SK-N-SH (cell line): ENCODE data around the gene CHST3. TPM values are rescaled to one million over a fixed set of nuclear protein-coding genes. Genes with fewer than 3 reads are reported as not detected.

ENCODE experiments used
- CTCF ChIA-PET: fragments of 300-600, 350-600 bp; formaldehyde crosslinking; extraction: SDS; loops from one replicate; lab custom pipeline; 2021; lab: Yijun Ruan, JAX
- POLR2A ChIA-PET: fragments of 350-600 bp; sonication (Branson Sonifier 250); formaldehyde crosslinking; extraction: SDS; loops from one replicate; lab custom pipeline; 2020; ENCODE audit warnings: antibody characterized with exemption, inconsistent platforms; lab: Yijun Ruan, JAX
- DNase-seq: peaks from one replicate; pipeline ENCODE4 v3.0.0; 2012
- H2AFZ ChIP-seq: fragments of 200-600 bp; sonication (generic); 2 replicates; pipeline ENCODE4 v1.8.1; 2016; ENCODE audit warnings: antibody characterized with exemption, mild to moderate bottlenecking, low read depth
- H3F3A ChIP-seq: fragments of 200-600 bp; sonication (generic); replicated peaks from 2 replicates; pipeline ENCODE3; 2016; ENCODE audit warnings: antibody characterized with exemption, mild to moderate bottlenecking; ENCODE audit not compliant: insufficient read depth
- H3K27ac ChIP-seq, 2 experiments: fragments of 200-500 bp in 1 of 2; fragments of 200-600 bp in 1 of 2; sonication (Bioruptor generic) in 1 of 2; sonication (generic), shearing (Covaris generic) in 1 of 2; 2 replicates each; pipeline versions ENCODE4 v1.5.1 to v1.6.1; 2014 to 2016; ENCODE audit warnings: low read depth in 2 of 2, inconsistent platforms in 1 of 2, low read length in 1 of 2, mild to moderate bottlenecking in 1 of 2, mixed read lengths in 1 of 2
- H3K27me3 ChIP-seq: fragments of 200-600 bp; sonication (generic), shearing (Covaris generic); 2 replicates; pipeline ENCODE4 v1.6.1; 2016; ENCODE audit warnings: mixed run types; ENCODE audit not compliant: insufficient read depth
- H3K36me3 ChIP-seq, 2 experiments: fragments of 200-500 bp in 1 of 2; fragments of 200-600 bp in 1 of 2; sonication (Bioruptor generic) in 1 of 2; sonication (generic) in 1 of 2; replicated peaks in 1 of 2; 2 replicates each; pipeline versions ENCODE3 to v1.5.1; 2014 to 2016; ENCODE audit warnings: low read length in 1 of 2, mild to moderate bottlenecking in 1 of 2; ENCODE audit not compliant: insufficient read depth in 2 of 2, control insufficient read depth in 1 of 2
- H3K4me1 ChIP-seq, 2 experiments: fragments of 200-500 bp in 1 of 2; fragments of 200-600 bp in 1 of 2; sonication (Bioruptor generic) in 1 of 2; sonication (generic), shearing (Covaris generic) in 1 of 2; 2 replicates each; pipeline versions ENCODE4 v1.5.1 to v1.6.1; 2014 to 2016; ENCODE audit warnings: low read depth in 1 of 2, low read length in 1 of 2, mixed run types in 1 of 2; ENCODE audit not compliant: insufficient read depth in 2 of 2, control insufficient read depth in 1 of 2
- H3K4me2 ChIP-seq: fragments of 200-600 bp; sonication (generic), shearing (Covaris generic); 2 replicates; pipeline ENCODE4 v1.6.1; 2017; ENCODE audit warnings: mixed run types
- H3K4me3 ChIP-seq, 2 experiments: fragments of 200-500 bp in 1 of 2; fragments of 200-600 bp in 1 of 2; sonication (Bioruptor generic) in 1 of 2; sonication (generic), shearing (Covaris generic) in 1 of 2; 2 replicates each; pipeline versions ENCODE4 v1.5.1 to v1.8.1; 2014 to 2016; ENCODE audit warnings: low read depth in 2 of 2, inconsistent platforms in 1 of 2, low read length in 1 of 2, mild to moderate bottlenecking in 1 of 2, mixed read lengths in 1 of 2, moderate library complexity in 1 of 2
- H3K79me2 ChIP-seq: fragments of 200-600 bp; sonication (generic); 2 replicates; pipeline ENCODE4 v1.8.1; 2017; ENCODE audit warnings: mild to moderate bottlenecking; ENCODE audit not compliant: insufficient read depth
- H3K9ac ChIP-seq: fragments of 200-600 bp; sonication (generic); 2 replicates; pipeline ENCODE4 v1.6.1; 2017; ENCODE audit warnings: mixed run types
- H3K9me2 ChIP-seq: fragments of 200-600 bp; sonication (generic); 2 replicates; pipeline ENCODE4 v1.6.1; 2017; ENCODE audit warnings: mixed run types
- H3K9me3 ChIP-seq: fragments of 200-600 bp; sonication (generic); 2 replicates; pipeline ENCODE4 v1.6.1; 2017; ENCODE audit warnings: mixed run types, mild to moderate bottlenecking, moderate library complexity
- H4K20me1 ChIP-seq: fragments of 200-600 bp; sonication (generic); 2 replicates; pipeline ENCODE4 v1.6.1; 2017; ENCODE audit warnings: mild to moderate bottlenecking, mixed run types; ENCODE audit not compliant: insufficient read depth
- FOXM1 ChIP-seq: IDR thresholded peaks from 2 replicates; pipeline ENCODE4 v1.4.0; 2012; ENCODE audit warnings: low read depth, mild to moderate bottlenecking
- GATA2 ChIP-seq: sonication (generic); formaldehyde crosslinking; IDR thresholded peaks from 2 replicates; pipeline ENCODE4 v1.5.0; 2020; ENCODE audit warnings: mild to moderate bottlenecking, missing genetic modification reagents
- JUND ChIP-seq: IDR thresholded peaks from 2 replicates; pipeline ENCODE4 v1.4.0; 2012
- MEF2A ChIP-seq: IDR thresholded peaks from 2 replicates; pipeline ENCODE4 v1.4.0; 2012; ENCODE audit warnings: low read depth, borderline replicate concordance
- MXI1 ChIP-seq: IDR thresholded peaks from 2 replicates; pipeline ENCODE4 v1.6.1; 2012; ENCODE audit warnings: mild to moderate bottlenecking, low read depth, low read length, improper control_type of control experiment
- NFIC ChIP-seq: IDR thresholded peaks from 2 replicates; pipeline ENCODE4 v1.4.0; 2012; ENCODE audit warnings: borderline replicate concordance
- NRF1 ChIP-seq: IDR thresholded peaks from 2 replicates; pipeline ENCODE4 v1.6.1; 2012; ENCODE audit warnings: low read depth, mild to moderate bottlenecking, low read length
- RCOR1 ChIP-seq: fragments of 150-350 bp; IDR thresholded peaks from 2 replicates; pipeline ENCODE4 v1.6.1; 2017; ENCODE audit warnings: antibody characterized with exemption, low read length
- RFX5 ChIP-seq: IDR thresholded peaks from 2 replicates; pipeline ENCODE4 v1.6.1; 2012; ENCODE audit warnings: mild to moderate bottlenecking, improper control_type of control experiment, low read length
- SIN3A ChIP-seq: IDR thresholded peaks from 2 replicates; pipeline ENCODE4 v1.6.1; 2012; ENCODE audit warnings: low read depth, mild to moderate bottlenecking, low read length, moderate library complexity, borderline replicate concordance
- SMC3 ChIP-seq: IDR thresholded peaks from 2 replicates; pipeline ENCODE4 v1.6.1; 2012; ENCODE audit warnings: low read depth, low read length, improper control_type of control experiment
- TAF1 ChIP-seq: IDR thresholded peaks from 2 replicates; pipeline ENCODE4 v1.6.1; 2012; ENCODE audit warnings: low read depth, mild to moderate bottlenecking, low read length, moderate library complexity, borderline replicate concordance
- TCF12 ChIP-seq: IDR thresholded peaks from 2 replicates; pipeline ENCODE4 v1.4.0; 2012
- USF1 ChIP-seq: IDR thresholded peaks from 2 replicates; pipeline ENCODE4 v1.4.0; 2012; ENCODE audit warnings: low read depth, borderline replicate concordance
- USF2 ChIP-seq: fragments of 150-350 bp; IDR thresholded peaks from 2 replicates; pipeline ENCODE4 v1.6.1; 2017; ENCODE audit warnings: antibody characterized with exemption, low read length, low read depth, borderline replicate concordance
- YY1 ChIP-seq: IDR thresholded peaks from 2 replicates; pipeline ENCODE4 v1.4.0; 2012; ENCODE audit warnings: low read depth, mild to moderate bottlenecking
- WGBS: methylation state at CpG from one replicate; pipeline ENCODE4 v1.1.6; 2017; ENCODE audit warnings: low lambda C conversion rate; 5-methylcytosine and 5-hydroxymethylcytosine counted together
- polyA plus RNA-seq, 3 experiments: library from polyadenylated mRNA; depleted of rRNA; stranded (reverse); fragments of >200 nt; gene quantifications; 2 replicates each; pipeline ENCODE4 v1.2.3, GENCODE V29; 2012
- TF ChIP-seq, protein P1 (sequence below): fragments of 200-600 bp; sonication (generic); IDR thresholded peaks from 2 replicates; pipeline ENCODE4 v1.6.1; 2017; ENCODE audit warnings: antibody characterized with exemption, mild to moderate bottlenecking, moderate library complexity

CHST3 gene
- polyA plus RNA-seq, 1 of the 3 experiments (the other 2 are of a cell fraction) = 6.0 TPM

GRCh38 chr10:72022228-72022627 is 58.0 kb downstream of the CHST3 start (continued):
- TF ChIP-seq, protein P1, sequence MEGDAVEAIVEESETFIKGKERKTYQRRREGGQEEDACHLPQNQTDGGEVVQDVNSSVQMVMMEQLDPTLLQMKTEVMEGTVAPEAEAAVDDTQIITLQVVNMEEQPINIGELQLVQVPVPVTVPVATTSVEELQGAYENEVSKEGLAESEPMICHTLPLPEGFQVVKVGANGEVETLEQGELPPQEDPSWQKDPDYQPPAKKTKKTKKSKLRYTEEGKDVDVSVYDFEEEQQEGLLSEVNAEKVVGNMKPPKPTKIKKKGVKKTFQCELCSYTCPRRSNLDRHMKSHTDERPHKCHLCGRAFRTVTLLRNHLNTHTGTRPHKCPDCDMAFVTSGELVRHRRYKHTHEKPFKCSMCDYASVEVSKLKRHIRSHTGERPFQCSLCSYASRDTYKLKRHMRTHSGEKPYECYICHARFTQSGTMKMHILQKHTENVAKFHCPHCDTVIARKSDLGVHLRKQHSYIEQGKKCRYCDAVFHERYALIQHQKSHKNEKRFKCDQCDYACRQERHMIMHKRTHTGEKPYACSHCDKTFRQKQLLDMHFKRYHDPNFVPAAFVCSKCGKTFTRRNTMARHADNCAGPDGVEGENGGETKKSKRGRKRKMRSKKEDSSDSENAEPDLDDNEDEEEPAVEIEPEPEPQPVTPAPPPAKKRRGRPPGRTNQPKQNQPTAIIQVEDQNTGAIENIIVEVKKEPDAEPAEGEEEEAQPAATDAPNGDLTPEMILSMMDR = no peak
- TF ChIP-seq USF1 = no peak
- no peak for TF ChIP-seq GATA2 (CRISPR knock-in tag)
- TF ChIP-seq JUND = no peak
- TF ChIP-seq TAF1 = no peak
- TF ChIP-seq, all 33 proteins: peak for 0

- Histone ChIP-seq H3K36me3 (no peaks in the 10 kb centered on the region), H3K27ac (no peak overlapping the region), H3K4me2 (no peak overlapping the region), H3K9me3 (no peaks in the 10 kb centered on the region), H3K9me2 (no peaks in the 10 kb centered on the region), H4K20me1 (no peaks in the 10 kb centered on the region), H3K9ac (no peak overlapping the region), H3K4me1 (no peaks in the 10 kb centered on the region; a peak in 1 of 4 replicates), H3K4me3 (no peak overlapping the region), H2AFZ (no peak overlapping the region), H3F3A (no peaks in the 10 kb centered on the region), H3K79me2 (no peaks in the 10 kb centered on the region), H3K27me3 (no peaks in the 10 kb centered on the region)
- TF ChIP-seq USF2 (no peak), TCF12 (no peak), FOXM1 (no peak), SIN3A (no peak), JUND (no peak), RCOR1 (no peak), MEF2A (no peak), RFX5 (no peak), YY1 (no peak), NRF1 (no peak), TAF1 (no peak), NFIC (no peak), MXI1 (no peak), SMC3 (no peak)
- no peak for DNase-seq
- ChIA-PET CTCF (no interaction called here), POLR2A (no interaction called here)
- WGBS = 68% methylated on average over 4 of the region's 4 CpGs
Observed at GRCh38 chr10:72024596-72024995, 60.4 kb downstream of the CHST3 start.
